Aorta (tissue), 5 donors: ENCODE measurements around the gene DFFB. TPM values are rescaled to one million over a fixed set of nuclear protein-coding genes. Genes with fewer than 3 reads are reported as not detected.
A peak's percentile ranks its signal among the peaks of the same experiment; 100 is the strongest.

Source experiments
- ATAC-seq: fragments of 200-7000 bp; cut with Tn5 transposase; one replicate; pipeline ENCODE4 v1.9.1; 2022; ENCODE audit warnings: moderate library complexity; ENCODE audit not compliant: low FRiP score
- DNase-seq, 2 donors: peaks; one replicate each; pipeline ENCODE4 v3.0.0-alpha.2; 2020
- H3K27ac ChIP-seq, 2 donors: one replicate each; pipeline ENCODE4 v1.5.1; 2013; ENCODE audit warnings: low read length in 2 of 2, mild to moderate bottlenecking in 2 of 2, moderate library complexity in 2 of 2, control low read depth in 1 of 2, inconsistent platforms in 1 of 2, low read depth in 1 of 2
- H3K27me3 ChIP-seq, 2 donors: one replicate each; pipeline ENCODE4 v1.6.1; 2013; ENCODE audit warnings: control low read depth in 1 of 2, low read length in 1 of 2, mild to moderate bottlenecking in 1 of 2, moderate library complexity in 1 of 2; ENCODE audit not compliant: insufficient read depth in 2 of 2, control insufficient read depth in 1 of 2
- H3K36me3 ChIP-seq, 2 donors: one replicate each; pipeline ENCODE4 v1.6.1; 2013; ENCODE audit warnings: control low read depth in 1 of 2, low read length in 1 of 2, mild to moderate bottlenecking in 1 of 2; ENCODE audit not compliant: insufficient read depth in 2 of 2, control insufficient read depth in 1 of 2
- H3K4me1 ChIP-seq, 2 donors: one replicate each; pipeline ENCODE4 v1.6.1; 2013; ENCODE audit warnings: low read length in 2 of 2, control low read depth in 1 of 2, mild to moderate bottlenecking in 1 of 2, moderate library complexity in 1 of 2; ENCODE audit not compliant: insufficient read depth in 2 of 2, control insufficient read depth in 1 of 2
- H3K4me3 ChIP-seq, 2 donors: one replicate each; pipeline ENCODE4 v1.5.1; 2013; ENCODE audit warnings: low read length in 2 of 2, control low read depth in 1 of 2, mild to moderate bottlenecking in 1 of 2
- H3K9me3 ChIP-seq: one replicate; pipeline ENCODE4 v1.6.1; 2013; ENCODE audit warnings: mild to moderate bottlenecking, low read length; ENCODE audit not compliant: control insufficient read depth
- WGBS, 2 donors: extraction: QIAGEN DNeasy Blood & Tissue Kit; methylation state at CpG; one replicate each; pipeline ENCODE4 v1.1.7; 2013; 5-methylcytosine and 5-hydroxymethylcytosine counted together
- intact Hi-C, 2 donors: fragments of 100-400 bp; cut with DNase I; formaldehyde crosslinking; loops; one replicate each; pipeline versions ENCODE4 v1.14.2 to v1.15.0; 2022
- polyA plus RNA-seq, 2 donors: library from polyadenylated mRNA; stranded (reverse); fragments of 200-250 nt; gene quantifications; one replicate each; pipeline ENCODE4 v1.2.3, GENCODE V29; 2013
- total RNA-seq, 2 donors: library from RNA; stranded (reverse); fragmentation: NEBNext Ultra II Directional; extraction: Animal tissue kit (Norgen Biotek cat#: 25700); gene quantifications; one replicate each; pipeline ENCODE4 v1.2.1, GENCODE V29; 2021
- donor health status: healthy with polysubstance abuse.
- donor health status: Bipolar disorder and iron deficiency.
- donor health status: DM: no; HTN: no; CAD: no.
- donor health status: DM: no; HTN: no; CAD: no.
- donor health status: DM: yes; HTN: yes; CAD: no.

The DFFB gene
- total and polyA plus RNA-seq, 4 donors, result 4.3 to 10.2 (median 6.9) TPM

GRCh38 chr1:3825356-3825755 lies 31.9 kb upstream of the DFFB start:
- H3K9me3 ChIP-seq, result no peaks in the 10 kb centered on the region
- DNase-seq (no peak), ATAC-seq (no peak)
- intact Hi-C loops, result no loop called here
- 84 to 86% methylated on average over 15 of the region's 15 CpGs for WGBS, 2 donors
- no peaks in the 10 kb centered on the region for H3K27me3 ChIP-seq
- no peaks in the 10 kb centered on the region for H3K4me1 ChIP-seq
- no peak overlapping the region for H3K4me3 ChIP-seq
- no peak overlapping the region for H3K27ac ChIP-seq
- peaks cover 0 to 11% of the 10 kb centered on the region in 2 donors for H3K36me3 ChIP-seq

GRCh38 chr1:3827813-3828307 lies 29.4 kb upstream of the DFFB start:
- DNase-seq (peak in 1 of 2 donors; percentile 64), ATAC-seq (no peak)
- H3K4me3 ChIP-seq, result no peak overlapping the region
- intact Hi-C loops, result no loop called here
- no peaks in the 10 kb centered on the region for H3K9me3 ChIP-seq
- 84 to 86% methylated on average over 14 of the region's 14 CpGs for WGBS, 2 donors
- H3K27me3 ChIP-seq, result no peaks in the 10 kb centered on the region
- no peaks in the 10 kb centered on the region for H3K4me1 ChIP-seq
- H3K36me3 ChIP-seq, result peaks cover 0 to 13% of the 10 kb centered on the region in 2 donors
- H3K27ac ChIP-seq, result no peak overlapping the region

GRCh38 chr1:3828391-3828790 lies 28.9 kb upstream of the DFFB start:
- 92 to 93% methylated on average over 8 of the region's 8 CpGs for WGBS, 2 donors
- DNase-seq, result no peak

GRCh38 chr1:3831689-3832088 lies 25.6 kb upstream of the DFFB start:
- Histone ChIP-seq H3K27ac (no peak overlapping the region), H3K4me3 (no peak overlapping the region), H3K4me1 (no peaks in the 10 kb centered on the region), H3K36me3 (peaks cover 0 to 6% of the 10 kb centered on the region in 2 donors), H3K9me3 (no peaks in the 10 kb centered on the region), H3K27me3 (no peaks in the 10 kb centered on the region)
- intact Hi-C loops, result no loop called here
- ATAC-seq (no peak), DNase-seq (no peak)
- 68 to 70% methylated on average over 6 of the region's 6 CpGs for WGBS, 2 donors

More at GRCh38 chr1:3828391-3828790, 28.9 kb upstream of the DFFB start:
- peaks cover 0 to 13% of the 10 kb centered on the region in 2 donors for H3K36me3 ChIP-seq
- no peak overlapping the region for H3K27ac ChIP-seq
- intact Hi-C loops, result no loop called here
- no peaks in the 10 kb centered on the region for H3K27me3 ChIP-seq
- no peaks in the 10 kb centered on the region for H3K9me3 ChIP-seq
- no peak for ATAC-seq
- H3K4me3 ChIP-seq, result no peak overlapping the region
- no peaks in the 10 kb centered on the region for H3K4me1 ChIP-seq

GRCh38 chr1:3834701-3835100 lies 22.6 kb upstream of the DFFB start:
- ATAC-seq, result no peak

GRCh38 chr1:3836421-3836820 lies 20.9 kb upstream of the DFFB start:
- WGBS, 2 donors, result 96 to 97% methylated on average over 11 of the region's 11 CpGs
- H3K4me3 ChIP-seq, result no peak overlapping the region
- intact Hi-C loops, result no loop called here
- ATAC-seq (no peak), DNase-seq (no peak)
- H3K9me3 ChIP-seq, result peaks cover 2% of the 10 kb centered on the region
- no peaks in the 10 kb centered on the region for H3K4me1 ChIP-seq
- H3K27ac ChIP-seq, result no peak overlapping the region
- H3K27me3 ChIP-seq, result no peaks in the 10 kb centered on the region
- H3K36me3 ChIP-seq, result peaks cover 8 to 13% of the 10 kb centered on the region in 2 donors

More at GRCh38 chr1:3834701-3835100, 22.6 kb upstream of the DFFB start:
- intact Hi-C loops, result no loop called here
- Histone ChIP-seq H3K9me3 (peaks cover 2% of the 10 kb centered on the region), H3K27me3 (no peaks in the 10 kb centered on the region), H3K4me3 (no peak overlapping the region), H3K27ac (no peak overlapping the region), H3K4me1 (no peaks in the 10 kb centered on the region), H3K36me3 (peaks cover 5 to 13% of the 10 kb centered on the region in 2 donors)
- 84 to 90% methylated on average over 10 of the region's 10 CpGs for WGBS, 2 donors
- peak in 1 of 2 donors; percentile 17 for DNase-seq

- WGBS, 2 donors, result 97% methylated on average over 6 of the region's 6 CpGs
- Histone ChIP-seq H3K9me3 (peaks cover 2% of the 10 kb centered on the region), H3K4me1 (no peaks in the 10 kb centered on the region), H3K27me3 (no peaks in the 10 kb centered on the region), H3K4me3 (no peak overlapping the region), H3K27ac (no peak overlapping the region), H3K36me3 (peaks cover 8 to 14% of the 10 kb centered on the region in 2 donors)
- ATAC-seq (no peak), DNase-seq (peak in 1 of 2 donors; percentile 11)
- intact Hi-C loops, result no loop called here
Observed at GRCh38 chr1:3837200-3837599, 20.1 kb upstream of the DFFB start.

GRCh38 chr1:3837685-3838084 lies 19.6 kb upstream of the DFFB start:
- Histone ChIP-seq H3K4me1 (no peaks in the 10 kb centered on the region), H3K27ac (no peak overlapping the region), H3K9me3 (peaks cover 2% of the 10 kb centered on the region), H3K36me3 (peaks cover 8 to 14% of the 10 kb centered on the region in 2 donors), H3K27me3 (no peaks in the 10 kb centered on the region), H3K4me3 (no peak overlapping the region)
- WGBS, 2 donors, result 97 to 100% methylated on average over 1 of the region's 1 CpG
- DNase-seq (peak in 1 of 2 donors; percentile 12), ATAC-seq (no peak)
- intact Hi-C loops, result no loop called here

GRCh38 chr1:3838788-3839187 lies 18.5 kb upstream of the DFFB start:
- H3K4me1 ChIP-seq, result no peaks in the 10 kb centered on the region
- peaks cover 2% of the 10 kb centered on the region for H3K9me3 ChIP-seq
- WGBS, 2 donors, result 96 to 97% methylated on average over 11 of the region's 11 CpGs
- peaks cover 8 to 15% of the 10 kb centered on the region in 2 donors for H3K36me3 ChIP-seq
- H3K4me3 ChIP-seq, result no peak overlapping the region
- intact Hi-C loops, result no loop called here
- ATAC-seq, result no peak
- H3K27ac ChIP-seq, result no peak overlapping the region
- H3K27me3 ChIP-seq, result no peaks in the 10 kb centered on the region
- no peak for DNase-seq
